GM23338 (cell line): ENCODE measurements around the gene C8A. TPM values are rescaled to one million over a fixed set of nuclear protein-coding genes. Genes with fewer than 3 reads are reported as not detected.

Experiments used
- ATAC-seq: fragments of 200-7000 bp; cut with Tn5 transposase; 3 replicates; pipeline ENCODE4 v1.9.1; 2020
- DNase-seq: peaks from one replicate; pipeline ENCODE4 v3.0.0-alpha.2; 2015; ENCODE audit warnings: low spot score
- H2AFZ ChIP-seq: fragments of 200-600 bp; sonication (generic); 2 replicates; pipeline ENCODE4 v1.8.0; 2016; ENCODE audit warnings: antibody characterized with exemption, mild to moderate bottlenecking, moderate library complexity
- H3F3A ChIP-seq: fragments of 200-600 bp; sonication (generic); replicated peaks from 2 replicates; pipeline ENCODE4 v1.8.0; 2017; ENCODE audit warnings: antibody characterized with exemption, mixed run types, low read depth
- H3K27ac ChIP-seq: fragments of 200-600 bp; sonication (generic); 2 replicates; pipeline ENCODE4 v1.6.1; 2016; ENCODE audit warnings: low read depth
- H3K27me3 ChIP-seq: fragments of 200-600 bp; sonication (generic); 2 replicates; pipeline ENCODE4 v1.8.0; 2016; ENCODE audit warnings: mild to moderate bottlenecking, mixed run types, moderate library complexity; ENCODE audit not compliant: insufficient read depth
- H3K36me3 ChIP-seq: fragments of 200-600 bp; sonication (generic); 2 replicates; pipeline ENCODE4 v1.8.0; 2016; ENCODE audit warnings: mild to moderate bottlenecking; ENCODE audit not compliant: insufficient read depth
- H3K4me1 ChIP-seq: fragments of 200-600 bp; sonication (generic); 2 replicates; pipeline ENCODE4 v1.8.0; 2016; ENCODE audit warnings: mild to moderate bottlenecking, moderate library complexity; ENCODE audit not compliant: insufficient read depth
- H3K4me2 ChIP-seq: fragments of 200-600 bp; sonication (generic); 2 replicates; pipeline ENCODE4 v1.7.1; 2017; ENCODE audit warnings: mixed run types
- H3K4me3 ChIP-seq: fragments of 200-600 bp; sonication (generic); 2 replicates; pipeline ENCODE4 v1.6.1; 2016; ENCODE audit warnings: mixed run types
- H3K79me2 ChIP-seq: fragments of 200-600 bp; sonication (generic); replicated peaks from 2 replicates; pipeline ENCODE4 v1.8.0; 2017; ENCODE audit warnings: mild to moderate bottlenecking; ENCODE audit not compliant: insufficient read depth
- H3K9me2 ChIP-seq: fragments of 200-600 bp; sonication (generic); 2 replicates; pipeline ENCODE4 v1.8.0; 2017; ENCODE audit not compliant: insufficient read depth
- H4K20me1 ChIP-seq: fragments of 200-600 bp; sonication (generic); replicated peaks from 2 replicates; pipeline ENCODE4 v1.8.0; 2017; ENCODE audit warnings: mild to moderate bottlenecking; ENCODE audit not compliant: insufficient read depth
- H3K27ac Mint-ChIP-seq: 2 replicates; pipeline ENCODE4 v1.8.0; 2020; ENCODE audit warnings: inconsistent platforms, mild to moderate bottlenecking, moderate library complexity, mixed read lengths
- H3K27me3 Mint-ChIP-seq: 3 replicates; pipeline ENCODE4 v1.8.0; 2022; ENCODE audit warnings: low read depth, mild to moderate bottlenecking, moderate library complexity, mixed read lengths, inconsistent platforms; ENCODE audit not compliant: insufficient read depth, poor library complexity
- H3K36me3 Mint-ChIP-seq: 3 replicates; pipeline ENCODE4 v1.8.0; 2021; ENCODE audit warnings: low read depth, mild to moderate bottlenecking, inconsistent platforms, moderate library complexity, mixed read lengths
- H3K4me1 Mint-ChIP-seq: 3 replicates; pipeline ENCODE4 v1.8.0; 2020; ENCODE audit warnings: mild to moderate bottlenecking, inconsistent platforms, mixed read lengths
- H3K4me3 Mint-ChIP-seq: 3 replicates; pipeline ENCODE4 v1.8.0; 2021; ENCODE audit warnings: moderate library complexity, mild to moderate bottlenecking, inconsistent platforms, mixed read lengths
- H3K9me3 Mint-ChIP-seq: 3 replicates; pipeline ENCODE4 v1.8.0; 2020; ENCODE audit warnings: moderate library complexity, mild to moderate bottlenecking, inconsistent platforms, mixed read lengths
- CREB1 ChIP-seq: fragments of 250-450 bp; sonication (Bioruptor Pico); IDR thresholded peaks from 2 replicates; pipeline ENCODE4 v1.5.0; 2020; ENCODE audit warnings: low read depth, mild to moderate bottlenecking, moderate library complexity
- EZH2 ChIP-seq: fragments of 200-600 bp; sonication (generic); IDR thresholded peaks from one replicate; pipeline ENCODE4 v1.8.0; 2017; ENCODE audit warnings: antibody characterized with exemption, mild to moderate bottlenecking, low read depth; ENCODE audit not compliant: unreplicated experiment
- EZH2phosphoT487 ChIP-seq: fragments of 200-600 bp; sonication (generic); IDR thresholded peaks from one replicate; pipeline ENCODE4 v1.8.1; 2018; ENCODE audit warnings: antibody characterized with exemption; ENCODE audit not compliant: unreplicated experiment
- JUNB ChIP-seq: IDR thresholded peaks from one replicate; pipeline ENCODE4 v1.6.1; 2016; ENCODE audit warnings: antibody characterized with exemption; ENCODE audit not compliant: unreplicated experiment
- NANOG ChIP-seq: IDR thresholded peaks from 2 replicates; pipeline ENCODE4 v1.6.1; 2016; ENCODE audit warnings: antibody characterized with exemption, borderline replicate concordance
- STAT1 ChIP-seq: IDR thresholded peaks from one replicate; pipeline ENCODE4 v1.6.1; 2016; ENCODE audit warnings: antibody characterized with exemption; ENCODE audit not compliant: unreplicated experiment
- ZNF114 ChIP-seq: fragments of 250-450 bp; sonication (Bioruptor Pico); IDR thresholded peaks from 2 replicates; pipeline ENCODE4 v1.5.0; 2020; ENCODE audit warnings: mild to moderate bottlenecking, moderate library complexity
- ZNF331 ChIP-seq: fragments of 250-450 bp; sonication (Bioruptor Pico); IDR thresholded peaks from 2 replicates; pipeline ENCODE4 v1.5.0; 2020; ENCODE audit warnings: low read depth, mild to moderate bottlenecking, moderate library complexity
- polyA plus RNA-seq: library from polyadenylated mRNA; unstranded; fragments of >200 nt; fragmentation: Nextera tagmentation; extraction: Ambion mirVana; gene quantifications from 2 replicates; pipeline ENCODE4 v1.2.1, GENCODE V29; 2016
- total RNA-seq: library from RNA; depleted of rRNA; stranded (reverse); fragments of >200 nt; shearing (Covaris generic); gene quantifications from 2 replicates; pipeline ENCODE4 v1.2.3, GENCODE V29; 2014
- TF ChIP-seq, protein P1 (sequence below): IDR thresholded peaks from 2 replicates; pipeline ENCODE4 v1.6.1; 2016; ENCODE audit warnings: antibody characterized with exemption
- TF ChIP-seq, protein P2 (sequence below), 2 experiments: fragments of 200-600 bp in 1 of 2; sonication (generic) in 1 of 2; conservative IDR thresholded peaks; 2 replicates each; pipeline versions ENCODE4 v1.5.1 to v1.6.1; 2016 to 2017; ENCODE audit warnings: antibody characterized with exemption in 2 of 2, low read depth in 2 of 2, mild to moderate bottlenecking in 2 of 2, moderate library complexity in 1 of 2
- TF ChIP-seq, protein P3 (sequence below): IDR thresholded peaks from one replicate; pipeline ENCODE4 v1.6.1; 2018; ENCODE audit warnings: antibody characterized with exemption; ENCODE audit not compliant: unreplicated experiment

C8A gene
- total and polyA plus RNA-seq, 2 experiments from 2014 or later = not detected

DNA sequence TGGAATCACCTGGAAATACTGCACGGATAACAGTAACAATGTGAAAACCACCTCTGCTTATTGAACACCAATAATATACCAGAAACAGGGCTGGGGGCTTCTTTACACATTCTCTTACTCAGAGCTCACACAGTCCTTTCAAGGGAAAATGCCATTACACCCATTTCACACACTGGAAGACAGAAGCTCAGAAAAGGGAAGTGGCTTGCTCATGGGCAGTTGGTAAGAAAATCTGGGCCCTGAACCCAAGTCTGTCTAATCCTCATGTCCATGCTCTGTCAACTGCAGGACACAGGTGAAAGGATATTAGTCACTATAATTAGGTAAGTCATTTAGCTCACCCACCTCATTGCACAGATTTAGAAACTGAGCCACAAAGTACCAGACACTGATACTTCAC lies 18.6 kb downstream of the C8A start:
- Histone ChIP-seq H3K4me2 (no peak overlapping the region), H3K27me3 (no peaks in the 10 kb centered on the region), H3K27ac (no peak overlapping the region), H3K36me3 (no peaks in the 10 kb centered on the region), H3K9me2 (0 out of 2 replicates have a peak, but pooled peaks cover 2% of the 10 kb centered on the region), H4K20me1 (no peaks in the 10 kb centered on the region), H3K79me2 (no peaks in the 10 kb centered on the region), H3K4me3 (no peak overlapping the region), H3F3A (no peaks in the 10 kb centered on the region), H3K4me1 (no peaks in the 10 kb centered on the region), H2AFZ (no peak overlapping the region)
- H3K4me3 Mint-ChIP-seq = no peak overlapping the region
- H3K27ac Mint-ChIP-seq = no peak overlapping the region
- DNase-seq (no peak), ATAC-seq (no peak)
- H3K27me3 Mint-ChIP-seq = no peaks in the 10 kb centered on the region
- no peaks in the 10 kb centered on the region for H3K4me1 Mint-ChIP-seq
- TF ChIP-seq CREB1 (CRISPR knock-in tag) = no peak
- TF ChIP-seq, protein P1, sequence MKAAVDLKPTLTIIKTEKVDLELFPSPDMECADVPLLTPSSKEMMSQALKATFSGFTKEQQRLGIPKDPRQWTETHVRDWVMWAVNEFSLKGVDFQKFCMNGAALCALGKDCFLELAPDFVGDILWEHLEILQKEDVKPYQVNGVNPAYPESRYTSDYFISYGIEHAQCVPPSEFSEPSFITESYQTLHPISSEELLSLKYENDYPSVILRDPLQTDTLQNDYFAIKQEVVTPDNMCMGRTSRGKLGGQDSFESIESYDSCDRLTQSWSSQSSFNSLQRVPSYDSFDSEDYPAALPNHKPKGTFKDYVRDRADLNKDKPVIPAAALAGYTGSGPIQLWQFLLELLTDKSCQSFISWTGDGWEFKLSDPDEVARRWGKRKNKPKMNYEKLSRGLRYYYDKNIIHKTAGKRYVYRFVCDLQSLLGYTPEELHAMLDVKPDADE = no peak
- TF ChIP-seq EZH2 = no peak
- TF ChIP-seq, protein P2, sequence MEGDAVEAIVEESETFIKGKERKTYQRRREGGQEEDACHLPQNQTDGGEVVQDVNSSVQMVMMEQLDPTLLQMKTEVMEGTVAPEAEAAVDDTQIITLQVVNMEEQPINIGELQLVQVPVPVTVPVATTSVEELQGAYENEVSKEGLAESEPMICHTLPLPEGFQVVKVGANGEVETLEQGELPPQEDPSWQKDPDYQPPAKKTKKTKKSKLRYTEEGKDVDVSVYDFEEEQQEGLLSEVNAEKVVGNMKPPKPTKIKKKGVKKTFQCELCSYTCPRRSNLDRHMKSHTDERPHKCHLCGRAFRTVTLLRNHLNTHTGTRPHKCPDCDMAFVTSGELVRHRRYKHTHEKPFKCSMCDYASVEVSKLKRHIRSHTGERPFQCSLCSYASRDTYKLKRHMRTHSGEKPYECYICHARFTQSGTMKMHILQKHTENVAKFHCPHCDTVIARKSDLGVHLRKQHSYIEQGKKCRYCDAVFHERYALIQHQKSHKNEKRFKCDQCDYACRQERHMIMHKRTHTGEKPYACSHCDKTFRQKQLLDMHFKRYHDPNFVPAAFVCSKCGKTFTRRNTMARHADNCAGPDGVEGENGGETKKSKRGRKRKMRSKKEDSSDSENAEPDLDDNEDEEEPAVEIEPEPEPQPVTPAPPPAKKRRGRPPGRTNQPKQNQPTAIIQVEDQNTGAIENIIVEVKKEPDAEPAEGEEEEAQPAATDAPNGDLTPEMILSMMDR (conservative IDR thresholded peaks at IDR 0.05; ENCODE audit: low read depth in 2 of 2) = no peak
- TF ChIP-seq ZNF331 (CRISPR knock-in tag) = no peak
- no peak for TF ChIP-seq NANOG
- TF ChIP-seq, protein P3, sequence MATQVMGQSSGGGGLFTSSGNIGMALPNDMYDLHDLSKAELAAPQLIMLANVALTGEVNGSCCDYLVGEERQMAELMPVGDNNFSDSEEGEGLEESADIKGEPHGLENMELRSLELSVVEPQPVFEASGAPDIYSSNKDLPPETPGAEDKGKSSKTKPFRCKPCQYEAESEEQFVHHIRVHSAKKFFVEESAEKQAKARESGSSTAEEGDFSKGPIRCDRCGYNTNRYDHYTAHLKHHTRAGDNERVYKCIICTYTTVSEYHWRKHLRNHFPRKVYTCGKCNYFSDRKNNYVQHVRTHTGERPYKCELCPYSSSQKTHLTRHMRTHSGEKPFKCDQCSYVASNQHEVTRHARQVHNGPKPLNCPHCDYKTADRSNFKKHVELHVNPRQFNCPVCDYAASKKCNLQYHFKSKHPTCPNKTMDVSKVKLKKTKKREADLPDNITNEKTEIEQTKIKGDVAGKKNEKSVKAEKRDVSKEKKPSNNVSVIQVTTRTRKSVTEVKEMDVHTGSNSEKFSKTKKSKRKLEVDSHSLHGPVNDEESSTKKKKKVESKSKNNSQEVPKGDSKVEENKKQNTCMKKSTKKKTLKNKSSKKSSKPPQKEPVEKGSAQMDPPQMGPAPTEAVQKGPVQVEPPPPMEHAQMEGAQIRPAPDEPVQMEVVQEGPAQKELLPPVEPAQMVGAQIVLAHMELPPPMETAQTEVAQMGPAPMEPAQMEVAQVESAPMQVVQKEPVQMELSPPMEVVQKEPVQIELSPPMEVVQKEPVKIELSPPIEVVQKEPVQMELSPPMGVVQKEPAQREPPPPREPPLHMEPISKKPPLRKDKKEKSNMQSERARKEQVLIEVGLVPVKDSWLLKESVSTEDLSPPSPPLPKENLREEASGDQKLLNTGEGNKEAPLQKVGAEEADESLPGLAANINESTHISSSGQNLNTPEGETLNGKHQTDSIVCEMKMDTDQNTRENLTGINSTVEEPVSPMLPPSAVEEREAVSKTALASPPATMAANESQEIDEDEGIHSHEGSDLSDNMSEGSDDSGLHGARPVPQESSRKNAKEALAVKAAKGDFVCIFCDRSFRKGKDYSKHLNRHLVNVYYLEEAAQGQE = no peak
- TF ChIP-seq JUNB = no peak
- no peak for TF ChIP-seq ZNF114 (CRISPR knock-in tag)
- no peaks in the 10 kb centered on the region for H3K36me3 Mint-ChIP-seq
- H3K9me3 Mint-ChIP-seq = no peaks in the 10 kb centered on the region

DNA sequence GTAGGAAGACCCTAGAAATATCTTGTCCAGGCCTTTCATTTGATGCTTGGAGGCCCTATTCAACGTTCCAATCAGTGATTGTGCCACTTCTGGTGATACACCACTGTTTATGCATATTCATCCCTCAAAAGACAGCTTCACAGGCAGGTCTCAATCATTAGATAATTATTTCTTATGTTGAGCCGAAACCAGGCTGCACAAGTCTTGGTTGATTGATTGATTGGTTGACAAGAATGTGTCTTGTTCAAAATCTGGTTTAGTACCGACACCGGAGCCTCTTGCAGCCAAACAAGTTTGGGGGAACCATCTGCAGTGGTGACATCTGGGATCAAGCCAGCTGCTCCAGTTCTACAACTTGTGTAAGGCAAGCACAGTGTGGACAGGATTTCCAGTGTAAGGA lies 20.1 kb downstream of the C8A start:
- H3K27me3 ChIP-seq = no peaks in the 10 kb centered on the region
- no peak for ATAC-seq
- no peak overlapping the region for H3K27ac ChIP-seq
- no peaks in the 10 kb centered on the region for H3K36me3 Mint-ChIP-seq
- H3K4me3 Mint-ChIP-seq = no peak overlapping the region
- no peaks in the 10 kb centered on the region for H3F3A ChIP-seq
- H3K4me1 ChIP-seq = no peaks in the 10 kb centered on the region
- H3K27me3 Mint-ChIP-seq = no peaks in the 10 kb centered on the region
- no peaks in the 10 kb centered on the region for H4K20me1 ChIP-seq
- H3K9me2 ChIP-seq = 0 out of 2 replicates have a peak, but pooled peaks cover 2% of the 10 kb centered on the region
- DNase-seq = no peak
- H3K27ac Mint-ChIP-seq = no peak overlapping the region
- H3K4me1 Mint-ChIP-seq = no peaks in the 10 kb centered on the region
- H3K4me2 ChIP-seq = no peak overlapping the region
- no peak overlapping the region for H2AFZ ChIP-seq
- no peak overlapping the region for H3K4me3 ChIP-seq
- H3K79me2 ChIP-seq = no peaks in the 10 kb centered on the region
- no peaks in the 10 kb centered on the region for H3K9me3 Mint-ChIP-seq
- H3K36me3 ChIP-seq = no peaks in the 10 kb centered on the region
- TF ChIP-seq, protein P3 = no peak
- no peak for TF ChIP-seq STAT1
- no peak for TF ChIP-seq EZH2phosphoT487
